ENCODE data around the gene BTD. TPM values are rescaled to one million over a fixed set of nuclear protein-coding genes. Genes with fewer than 3 reads are reported as not detected.

The BTD gene
- total RNA-seq, 1 donor from 2014 or later: 12.7 TPM

DNA sequence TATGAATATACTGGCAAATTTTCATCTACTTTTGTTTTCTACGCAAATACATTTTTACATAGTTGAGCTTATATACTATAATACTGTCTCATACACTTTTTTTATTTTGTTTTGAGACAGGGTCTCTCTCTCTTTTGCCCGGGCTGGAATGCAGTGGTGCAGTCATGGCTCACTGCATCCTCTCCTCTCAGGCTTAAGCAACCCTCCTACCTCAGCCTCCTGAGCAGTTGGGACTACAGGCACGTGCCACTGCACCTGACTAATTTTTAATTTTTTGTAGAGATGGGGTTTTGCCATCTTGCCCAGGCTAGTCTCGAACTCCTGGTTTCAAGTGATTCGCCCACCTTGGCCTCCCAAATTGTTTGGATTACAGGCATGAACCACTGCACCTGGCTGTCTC, 26.1 kb upstream of the BTD start:
- H3K4me1 Mint-ChIP-seq (ENCODE audit: low read depth, unreplicated experiment): no peaks in the 10 kb centered on the region
- no peaks in the 10 kb centered on the region for H3K27me3 Mint-ChIP-seq (ENCODE audit: unreplicated experiment)
- H3K27ac Mint-ChIP-seq (ENCODE audit: unreplicated experiment): no peak overlapping the region
- H3K36me3 Mint-ChIP-seq (ENCODE audit: unreplicated experiment): no peaks in the 10 kb centered on the region
- no peak overlapping the region for H3K4me3 Mint-ChIP-seq (ENCODE audit: unreplicated experiment)
- TF ChIP-seq CTCF (IDR thresholded peaks at IDR 0.05; ENCODE audit: partially characterized antibody, unreplicated experiment): no peak
- no peak for DNase-seq
- H3K9me3 Mint-ChIP-seq (ENCODE audit: unreplicated experiment): peaks cover 2% of the 10 kb centered on the region

DNA sequence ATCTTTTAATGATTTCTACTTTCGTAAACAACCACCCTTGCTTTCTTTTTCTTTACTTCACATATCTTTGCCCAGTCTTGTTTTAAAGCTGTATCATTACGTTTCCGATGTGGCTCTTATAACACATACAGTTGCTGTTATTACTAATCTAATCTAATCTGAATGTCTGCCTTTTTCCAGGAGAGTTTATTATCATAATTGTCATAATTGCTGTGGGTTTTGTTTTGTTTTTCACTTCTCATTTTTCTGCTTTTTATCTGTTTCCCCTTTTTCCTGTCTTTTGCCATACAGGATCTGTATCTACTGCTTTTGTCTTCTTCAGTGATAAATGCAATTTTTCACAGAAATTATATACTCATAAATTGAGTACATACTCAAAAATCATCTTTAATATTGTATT, 25.1 kb upstream of the BTD start:
- no peaks in the 10 kb centered on the region for H3K36me3 Mint-ChIP-seq (ENCODE audit: unreplicated experiment)
- H3K4me3 Mint-ChIP-seq (ENCODE audit: unreplicated experiment): no peak overlapping the region
- H3K9me3 Mint-ChIP-seq (ENCODE audit: unreplicated experiment): peaks cover 2% of the 10 kb centered on the region
- no peak overlapping the region for H3K27ac Mint-ChIP-seq (ENCODE audit: unreplicated experiment)
- no peak for DNase-seq
- no peaks in the 10 kb centered on the region for H3K27me3 Mint-ChIP-seq (ENCODE audit: unreplicated experiment)
- H3K4me1 Mint-ChIP-seq (ENCODE audit: low read depth, unreplicated experiment): no peaks in the 10 kb centered on the region
- TF ChIP-seq CTCF (IDR thresholded peaks at IDR 0.05; ENCODE audit: partially characterized antibody, unreplicated experiment): no peak

GRCh38 chr3:15578289-15578867, 23.2 kb upstream of the BTD start:
- Mint-ChIP-seq H3K4me1 (ENCODE audit: low read depth, unreplicated experiment) (no peaks in the 10 kb centered on the region), H3K9me3 (ENCODE audit: unreplicated experiment) (no peaks in the 10 kb centered on the region), H3K27ac (ENCODE audit: unreplicated experiment) (no peak overlapping the region), H3K36me3 (ENCODE audit: unreplicated experiment) (no peaks in the 10 kb centered on the region), H3K27me3 (ENCODE audit: unreplicated experiment) (no peaks in the 10 kb centered on the region), H3K4me3 (ENCODE audit: unreplicated experiment) (no peak overlapping the region)
- DNase-seq: no peak
- no peak for TF ChIP-seq CTCF (IDR thresholded peaks at IDR 0.05; ENCODE audit: partially characterized antibody, unreplicated experiment)

DNA sequence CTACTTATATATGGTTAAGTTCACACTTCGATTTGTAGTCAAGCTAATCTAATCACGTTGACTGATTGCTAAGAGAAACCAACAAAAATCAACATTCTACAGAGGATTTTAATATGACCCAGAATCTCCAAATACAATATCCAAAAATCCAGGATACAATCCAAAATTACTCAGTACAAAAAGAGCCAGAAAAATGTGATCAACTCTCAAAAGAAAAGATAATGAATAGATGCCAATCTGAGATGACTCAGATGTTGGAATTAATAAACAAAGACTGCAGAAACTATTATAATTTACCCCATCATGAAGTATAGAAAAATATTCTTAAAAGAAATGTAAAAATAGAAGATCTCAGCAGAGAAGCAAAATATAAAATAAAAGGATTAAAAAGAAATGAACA, 22.5 kb upstream of the BTD start:
- Mint-ChIP-seq H3K4me1 (ENCODE audit: low read depth, unreplicated experiment) (no peaks in the 10 kb centered on the region), H3K36me3 (ENCODE audit: unreplicated experiment) (no peaks in the 10 kb centered on the region), H3K27me3 (ENCODE audit: unreplicated experiment) (no peaks in the 10 kb centered on the region), H3K9me3 (ENCODE audit: unreplicated experiment) (no peaks in the 10 kb centered on the region), H3K4me3 (ENCODE audit: unreplicated experiment) (no peak overlapping the region), H3K27ac (ENCODE audit: unreplicated experiment) (no peak overlapping the region)
- TF ChIP-seq CTCF (IDR thresholded peaks at IDR 0.05; ENCODE audit: partially characterized antibody, unreplicated experiment): no peak
- no peak for DNase-seq

DNA sequence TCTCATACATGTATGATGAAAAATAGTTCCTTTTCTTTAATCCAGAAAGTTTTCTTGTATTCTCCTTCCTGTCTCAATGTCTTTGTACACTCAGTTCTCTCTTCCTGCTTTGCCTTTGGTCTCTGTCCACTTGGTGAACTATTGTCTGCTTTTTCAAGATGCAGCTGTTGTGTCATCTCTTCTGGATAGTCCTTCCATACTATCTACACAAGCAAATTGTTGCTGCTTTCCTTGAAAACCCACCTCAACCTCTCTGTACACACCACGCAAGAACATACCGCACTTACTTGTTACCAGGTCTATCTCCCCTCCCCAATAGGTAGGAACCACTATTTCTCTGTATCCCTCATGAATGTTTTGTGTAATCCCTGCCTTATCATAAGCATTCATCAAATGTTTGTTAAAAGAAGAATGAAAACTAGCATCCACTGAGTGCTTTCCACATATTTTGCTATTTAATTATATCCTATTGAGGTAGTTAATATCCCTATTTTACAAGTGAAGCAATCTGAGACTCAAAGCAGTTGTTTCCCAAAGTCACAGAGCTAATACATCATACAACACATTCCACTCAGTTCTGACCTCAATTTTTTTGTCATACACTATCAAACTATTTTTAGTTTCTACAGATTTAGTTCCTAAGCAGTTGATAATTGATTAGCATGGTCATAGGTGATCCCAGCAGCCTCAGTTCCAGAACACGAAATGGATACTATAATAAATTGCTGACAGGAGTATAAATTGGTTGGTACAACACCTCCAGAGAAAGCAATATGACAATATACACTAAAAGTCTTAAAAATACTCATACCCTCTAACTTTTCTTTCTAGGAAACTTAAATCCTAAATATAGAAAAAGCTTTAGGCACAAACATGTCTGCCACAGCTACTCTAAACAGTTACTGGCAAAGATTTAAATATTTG, 19.8 kb upstream of the BTD start:
- no peaks in the 10 kb centered on the region for H3K27me3 Mint-ChIP-seq (ENCODE audit: unreplicated experiment)
- H3K4me3 Mint-ChIP-seq (ENCODE audit: unreplicated experiment): no peak overlapping the region
- H3K4me1 Mint-ChIP-seq (ENCODE audit: low read depth, unreplicated experiment): no peaks in the 10 kb centered on the region
- H3K27ac Mint-ChIP-seq (ENCODE audit: unreplicated experiment): no peak overlapping the region
- TF ChIP-seq CTCF (IDR thresholded peaks at IDR 0.05; ENCODE audit: partially characterized antibody, unreplicated experiment): no peak
- no peaks in the 10 kb centered on the region for H3K9me3 Mint-ChIP-seq (ENCODE audit: unreplicated experiment)
- DNase-seq: no peak
- H3K36me3 Mint-ChIP-seq (ENCODE audit: unreplicated experiment): no peaks in the 10 kb centered on the region
